ENCODE results near the gene DTNB.
"Not testable (repeated sequence)": the region's sequence is repeated elsewhere in the genome, so short reads cannot be mapped to it uniquely, and the experiment has no call there.

DTNB gene

GRCh38 chr2:25541378-25541777, 132.0 kb downstream of the DTNB start:
- DNase-seq (ENCODE audit: low read depth), result no peak

GRCh38 chr2:25539136-25539535, 134.2 kb downstream of the DTNB start:
- no peak for DNase-seq (ENCODE audit: low read depth)
- no peak overlapping the region for H3K4me3 ChIP-seq (ENCODE audit: control insufficient read depth, low read depth, low read length)
- TF ChIP-seq CTCF (IDR thresholded peaks at IDR 0.05; ENCODE audit: control insufficient read depth, insufficient read depth, low read depth, low read length, missing control alignments), result no peak

More at GRCh38 chr2:25541378-25541777, 132.0 kb downstream of the DTNB start:
- H3K4me3 ChIP-seq (ENCODE audit: control insufficient read depth, low read depth, low read length), result no peak overlapping the region
- no peak for TF ChIP-seq CTCF (IDR thresholded peaks at IDR 0.05; ENCODE audit: control insufficient read depth, insufficient read depth, low read depth, low read length, missing control alignments)

GRCh38 chr2:25537526-25537925, 135.9 kb downstream of the DTNB start:
- TF ChIP-seq CTCF (IDR thresholded peaks at IDR 0.05; ENCODE audit: control insufficient read depth, insufficient read depth, low read depth, low read length, missing control alignments), result no peak
- no peak for DNase-seq (ENCODE audit: low read depth)

GRCh38 chr2:25535411-25536289, 137.7 kb downstream of the DTNB start:
- not testable (repeated sequence) for DNase-seq (ENCODE audit: low read depth); H3K4me3 ChIP-seq (ENCODE audit: control insufficient read depth, low read depth, low read length)

More at GRCh38 chr2:25537526-25537925, 135.9 kb downstream of the DTNB start:
- no peak overlapping the region for H3K4me3 ChIP-seq (ENCODE audit: control insufficient read depth, low read depth, low read length)

GRCh38 chr2:25534937-25535336, 138.4 kb downstream of the DTNB start:
- H3K4me3 ChIP-seq (ENCODE audit: control insufficient read depth, low read depth, low read length); DNase-seq (ENCODE audit: low read depth): not testable (repeated sequence)

GRCh38 chr2:25534455-25534854, 138.9 kb downstream of the DTNB start:
- no peak overlapping the region for H3K4me3 ChIP-seq (ENCODE audit: control insufficient read depth, low read depth, low read length)
- DNase-seq (ENCODE audit: low read depth), result no peak
- TF ChIP-seq CTCF (IDR thresholded peaks at IDR 0.05; ENCODE audit: control insufficient read depth, insufficient read depth, low read depth, low read length, missing control alignments), result no peak

- H3K4me3 ChIP-seq (ENCODE audit: control insufficient read depth, low read depth, low read length); DNase-seq (ENCODE audit: low read depth): not testable (repeated sequence)
Observed at GRCh38 chr2:25533771-25534170, 139.6 kb downstream of the DTNB start.

GRCh38 chr2:25532521-25532920, 140.9 kb downstream of the DTNB start:
- TF ChIP-seq CTCF (IDR thresholded peaks at IDR 0.05; ENCODE audit: control insufficient read depth, insufficient read depth, low read depth, low read length, missing control alignments), result no peak
- no peak for DNase-seq (ENCODE audit: low read depth)

More at GRCh38 chr2:25532521-25532920, 140.9 kb downstream of the DTNB start:
- no peak overlapping the region for H3K4me3 ChIP-seq (ENCODE audit: control insufficient read depth, low read depth, low read length)
